ENCODE results near the gene PLA2G4E.

DNA sequence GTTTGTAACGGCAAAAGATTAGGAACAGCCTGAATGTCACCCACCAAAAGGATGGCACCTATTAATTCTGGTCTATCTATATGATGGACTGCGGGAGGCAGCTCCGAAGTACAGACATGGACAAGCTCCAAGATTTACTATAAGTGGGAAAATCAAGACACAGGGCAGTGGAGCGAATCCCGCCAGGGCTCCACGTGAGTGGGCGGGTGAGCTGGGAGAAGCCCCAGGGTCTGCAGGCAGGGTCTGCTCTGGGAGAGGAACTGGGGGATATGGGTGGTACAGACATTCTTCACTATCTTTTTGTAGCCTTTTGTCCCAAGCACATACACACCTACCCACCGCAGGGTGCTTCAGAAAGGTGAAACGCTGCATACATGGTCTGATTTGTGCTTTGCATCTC lies 88.7 kb downstream of the PLA2G4E start:
- no peak for TF ChIP-seq CTCF (IDR thresholded peaks at IDR 0.05)
- no peak for TF ChIP-seq POLR2AphosphoS5 (IDR thresholded peaks at IDR 0.05; ENCODE audit: insufficient read depth in 1 of 2, low read depth in 1 of 2)
